ENCODE measurements around the gene TNRC6C.

TNRC6C gene, protein sequence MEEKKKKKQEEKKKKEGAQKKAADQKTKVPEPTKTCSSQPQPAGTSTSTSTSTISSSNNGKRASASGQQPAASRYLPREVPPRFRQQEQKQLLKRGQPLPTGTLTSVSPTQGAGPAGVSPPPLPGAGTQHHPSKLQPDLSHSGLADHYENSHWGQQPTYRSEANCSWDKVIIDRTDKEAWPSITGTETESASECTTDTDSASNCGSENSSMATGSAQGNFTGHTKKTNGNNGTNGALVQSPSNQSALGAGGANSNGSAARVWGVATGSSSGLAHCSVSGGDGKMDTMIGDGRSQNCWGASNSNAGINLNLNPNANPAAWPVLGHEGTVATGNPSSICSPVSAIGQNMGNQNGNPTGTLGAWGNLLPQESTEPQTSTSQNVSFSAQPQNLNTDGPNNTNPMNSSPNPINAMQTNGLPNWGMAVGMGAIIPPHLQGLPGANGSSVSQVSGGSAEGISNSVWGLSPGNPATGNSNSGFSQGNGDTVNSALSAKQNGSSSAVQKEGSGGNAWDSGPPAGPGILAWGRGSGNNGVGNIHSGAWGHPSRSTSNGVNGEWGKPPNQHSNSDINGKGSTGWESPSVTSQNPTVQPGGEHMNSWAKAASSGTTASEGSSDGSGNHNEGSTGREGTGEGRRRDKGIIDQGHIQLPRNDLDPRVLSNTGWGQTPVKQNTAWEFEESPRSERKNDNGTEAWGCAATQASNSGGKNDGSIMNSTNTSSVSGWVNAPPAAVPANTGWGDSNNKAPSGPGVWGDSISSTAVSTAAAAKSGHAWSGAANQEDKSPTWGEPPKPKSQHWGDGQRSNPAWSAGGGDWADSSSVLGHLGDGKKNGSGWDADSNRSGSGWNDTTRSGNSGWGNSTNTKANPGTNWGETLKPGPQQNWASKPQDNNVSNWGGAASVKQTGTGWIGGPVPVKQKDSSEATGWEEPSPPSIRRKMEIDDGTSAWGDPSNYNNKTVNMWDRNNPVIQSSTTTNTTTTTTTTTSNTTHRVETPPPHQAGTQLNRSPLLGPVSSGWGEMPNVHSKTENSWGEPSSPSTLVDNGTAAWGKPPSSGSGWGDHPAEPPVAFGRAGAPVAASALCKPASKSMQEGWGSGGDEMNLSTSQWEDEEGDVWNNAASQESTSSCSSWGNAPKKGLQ (N-terminal part only)

DNA sequence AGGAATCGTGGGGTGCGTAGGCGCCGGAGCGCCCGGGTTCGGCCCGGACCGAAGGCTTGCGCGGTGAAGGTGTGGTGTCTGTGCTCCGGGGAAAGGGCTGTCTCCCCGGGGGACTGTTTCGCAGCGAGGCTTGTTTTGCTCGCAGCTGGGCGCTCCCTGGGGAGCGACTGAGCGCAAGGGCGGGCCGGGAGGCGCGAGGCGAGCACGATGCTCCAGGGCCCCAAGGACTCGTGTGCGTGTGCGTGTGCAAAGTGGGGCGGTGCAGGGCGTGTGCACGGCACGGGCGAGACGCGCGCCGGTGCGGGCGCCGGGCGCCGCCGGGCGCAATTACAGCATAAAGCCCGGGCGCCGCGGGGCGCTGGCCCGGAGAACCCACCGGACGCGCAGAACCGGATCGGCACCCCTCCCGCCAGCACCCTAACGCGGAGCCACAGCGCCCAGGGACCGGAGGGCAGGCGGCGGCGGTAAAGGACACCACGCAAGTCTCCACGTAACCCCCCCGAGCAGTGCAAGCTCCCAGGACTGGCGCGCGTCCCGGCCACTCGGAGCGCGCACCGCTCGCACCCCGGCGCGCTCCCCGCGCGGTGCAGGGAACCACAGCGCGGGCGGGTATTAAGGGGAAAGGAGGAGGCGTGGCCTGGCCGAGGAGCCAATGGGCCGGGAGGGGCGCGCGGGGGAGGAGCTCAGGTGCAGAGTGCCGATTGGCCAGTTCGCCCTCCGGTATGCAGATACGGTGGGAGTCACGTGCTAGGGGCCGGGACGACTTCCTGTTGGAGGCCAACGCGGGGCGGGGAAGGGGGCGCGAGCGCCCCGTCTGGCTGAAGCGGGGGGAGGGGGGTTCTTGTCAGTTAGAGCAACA lies at the start of gene TNRC6C:
TSS of gene TNRC6C (plus strand) at position 847 of the 859 bp plus-strand sequence. CDS start 45,504 bp downstream, outside the sequence.
- TF ChIP-seq, protein P1, sequence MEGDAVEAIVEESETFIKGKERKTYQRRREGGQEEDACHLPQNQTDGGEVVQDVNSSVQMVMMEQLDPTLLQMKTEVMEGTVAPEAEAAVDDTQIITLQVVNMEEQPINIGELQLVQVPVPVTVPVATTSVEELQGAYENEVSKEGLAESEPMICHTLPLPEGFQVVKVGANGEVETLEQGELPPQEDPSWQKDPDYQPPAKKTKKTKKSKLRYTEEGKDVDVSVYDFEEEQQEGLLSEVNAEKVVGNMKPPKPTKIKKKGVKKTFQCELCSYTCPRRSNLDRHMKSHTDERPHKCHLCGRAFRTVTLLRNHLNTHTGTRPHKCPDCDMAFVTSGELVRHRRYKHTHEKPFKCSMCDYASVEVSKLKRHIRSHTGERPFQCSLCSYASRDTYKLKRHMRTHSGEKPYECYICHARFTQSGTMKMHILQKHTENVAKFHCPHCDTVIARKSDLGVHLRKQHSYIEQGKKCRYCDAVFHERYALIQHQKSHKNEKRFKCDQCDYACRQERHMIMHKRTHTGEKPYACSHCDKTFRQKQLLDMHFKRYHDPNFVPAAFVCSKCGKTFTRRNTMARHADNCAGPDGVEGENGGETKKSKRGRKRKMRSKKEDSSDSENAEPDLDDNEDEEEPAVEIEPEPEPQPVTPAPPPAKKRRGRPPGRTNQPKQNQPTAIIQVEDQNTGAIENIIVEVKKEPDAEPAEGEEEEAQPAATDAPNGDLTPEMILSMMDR (IDR thresholded peaks at IDR 0.05; ENCODE audit: low read depth, low read length, missing control alignments) = no peak
- DNase-seq (ENCODE audit: low read depth) = peak; percentile 87
- peak within 1 kb of the TSS; percentile 55 for H3K4me3 ChIP-seq (ENCODE audit: low read depth, low read length)

DNA sequence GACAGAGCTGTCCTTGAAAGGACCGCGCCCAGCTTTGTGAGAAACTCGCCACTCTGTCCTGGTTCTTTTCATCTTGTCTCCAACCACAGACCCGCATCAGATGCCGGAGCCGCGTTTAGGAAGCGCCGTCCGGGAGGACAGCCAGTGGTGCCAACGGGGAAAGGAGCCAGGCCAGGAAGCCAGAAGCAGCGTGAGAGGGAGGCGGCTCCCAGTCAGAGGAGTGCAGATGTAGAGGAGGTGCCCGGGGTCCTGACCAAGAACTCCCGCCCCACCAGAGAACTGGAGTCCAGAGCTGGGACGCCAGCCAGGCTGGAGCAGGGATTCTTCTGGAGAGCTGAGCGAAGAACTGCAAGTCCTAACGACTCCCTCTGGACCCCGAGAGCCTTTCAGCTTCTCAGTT lies 49.3 kb upstream of the TNRC6C start:
- TF ChIP-seq, protein P1 (IDR thresholded peaks at IDR 0.05; ENCODE audit: low read depth, low read length, missing control alignments) = no peak
- H3K4me3 ChIP-seq (ENCODE audit: low read depth, low read length) = no peak overlapping the region
- DNase-seq (ENCODE audit: low read depth) = no peak

DNA sequence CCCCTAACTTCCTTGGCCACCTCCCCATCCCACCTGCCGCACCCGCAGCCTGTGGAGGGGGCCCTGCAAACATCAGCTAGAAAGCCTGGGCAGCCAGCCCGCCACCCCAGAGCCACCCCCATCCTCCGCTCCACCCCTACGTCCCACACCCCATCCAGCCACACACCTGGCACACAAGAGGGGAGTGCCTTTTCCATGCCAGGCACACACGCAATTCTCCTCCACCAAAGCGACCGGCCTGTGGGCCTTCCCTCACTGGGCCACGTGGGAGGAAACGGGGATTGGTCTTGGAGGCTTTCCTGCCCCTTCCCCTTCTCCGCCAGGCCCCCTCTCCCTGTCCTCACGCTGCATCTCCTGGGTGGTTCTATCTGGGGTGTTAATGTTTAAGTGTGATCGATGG lies 48.7 kb upstream of the TNRC6C start:
- no peak for DNase-seq (ENCODE audit: low read depth)
- H3K4me3 ChIP-seq (ENCODE audit: low read depth, low read length) = no peak overlapping the region
- TF ChIP-seq, protein P1 (IDR thresholded peaks at IDR 0.05; ENCODE audit: low read depth, low read length, missing control alignments) = no peak

DNA sequence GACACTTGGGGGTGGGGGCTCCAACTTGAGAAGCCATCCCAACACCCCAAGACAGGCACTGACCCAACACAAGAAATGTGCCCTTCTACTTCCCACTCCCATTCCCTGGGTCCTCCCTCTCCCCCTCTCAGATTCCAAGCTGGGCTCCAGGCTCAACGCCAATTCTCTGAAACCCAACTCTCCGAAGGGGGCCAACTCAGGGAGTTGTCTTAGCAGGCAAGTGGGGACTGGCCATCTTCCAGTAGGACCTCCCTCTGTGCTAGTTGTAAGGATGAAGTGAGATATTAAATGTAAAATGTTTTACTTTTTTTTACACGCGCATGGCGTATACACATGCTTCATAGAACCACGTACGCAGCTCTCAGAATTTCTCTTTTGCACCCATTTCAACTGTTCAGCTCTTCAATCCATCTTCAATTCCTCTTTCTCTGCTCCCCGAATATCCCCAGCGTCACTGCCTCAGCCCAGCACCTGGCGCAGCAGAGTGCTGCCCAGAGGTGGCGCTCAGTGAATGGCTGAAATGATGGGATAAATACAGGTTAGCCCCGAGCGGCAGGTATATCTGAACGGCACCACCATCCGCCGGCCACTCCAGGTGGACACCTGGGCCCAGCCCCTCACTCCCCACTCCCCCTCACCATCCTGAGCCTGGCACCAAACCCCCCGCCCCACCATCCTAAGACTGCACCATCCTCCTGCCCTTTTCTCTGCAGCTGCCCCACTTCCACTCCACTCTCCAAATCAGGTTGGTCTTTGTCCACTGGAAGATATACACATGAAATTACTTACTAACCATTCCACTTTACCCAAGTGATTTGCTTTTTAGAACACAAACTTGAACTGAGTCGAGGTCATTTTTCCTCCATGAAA lies 43.9 kb upstream of the TNRC6C start:
- no peak overlapping the region for H3K4me3 ChIP-seq (ENCODE audit: low read depth, low read length)
- no peak for DNase-seq (ENCODE audit: low read depth)
- TF ChIP-seq, protein P1 (IDR thresholded peaks at IDR 0.05; ENCODE audit: low read depth, low read length, missing control alignments) = no peak

DNA sequence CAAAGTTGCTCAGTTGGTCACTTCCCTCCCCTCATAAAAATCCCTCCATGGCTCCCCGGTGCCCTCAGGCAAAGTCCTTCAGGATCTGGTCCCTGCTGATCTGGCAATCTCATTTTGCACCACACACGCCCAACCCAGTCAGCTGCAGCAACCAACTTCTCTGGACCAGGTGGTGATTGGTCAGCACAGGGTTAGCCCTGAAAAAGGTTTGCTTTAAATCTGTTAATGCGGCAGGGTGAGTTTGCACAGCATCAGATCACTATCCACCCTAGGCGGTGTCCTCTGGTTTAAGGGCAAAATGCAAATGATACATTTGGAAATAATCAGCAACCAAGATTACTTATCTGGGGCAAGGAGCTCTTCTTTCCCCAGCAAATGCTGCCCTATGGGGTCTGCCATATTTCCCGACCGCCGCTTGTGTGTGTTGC lies 42.9 kb upstream of the TNRC6C start:
- no peak overlapping the region for H3K4me3 ChIP-seq (ENCODE audit: low read depth, low read length)
- no peak for DNase-seq (ENCODE audit: low read depth)
- TF ChIP-seq, protein P1 (IDR thresholded peaks at IDR 0.05; ENCODE audit: low read depth, low read length, missing control alignments) = no peak

All from GM12864 (cell line).